ENCODE results near the gene HAL.

Gene HAL

GRCh38 chr12:96029826-96030225, 33.7 kb upstream of the HAL start:
- no peak for TF ChIP-seq GATA2 (IDR thresholded peaks at IDR 0.05; ENCODE audit: low read depth, low read length)
- no peak for TF ChIP-seq GATA3 (IDR thresholded peaks at IDR 0.05; ENCODE audit: low read depth, low read length)

- TF ChIP-seq GATA3 (IDR thresholded peaks at IDR 0.05; ENCODE audit: low read depth, low read length) (no peak), GATA2 (IDR thresholded peaks at IDR 0.05; ENCODE audit: low read depth, low read length) (no peak)
Measured at GRCh38 chr12:96028538-96028937, 32.4 kb upstream of the HAL start.

GRCh38 chr12:96026331-96026730, 30.2 kb upstream of the HAL start:
- TF ChIP-seq GATA3 (IDR thresholded peaks at IDR 0.05; ENCODE audit: low read depth, low read length): no peak
- no peak for TF ChIP-seq GATA2 (IDR thresholded peaks at IDR 0.05; ENCODE audit: low read depth, low read length)

GRCh38 chr12:96025518-96025917, 29.4 kb upstream of the HAL start:
- TF ChIP-seq GATA3 (IDR thresholded peaks at IDR 0.05; ENCODE audit: low read depth, low read length): no peak
- no peak for TF ChIP-seq GATA2 (IDR thresholded peaks at IDR 0.05; ENCODE audit: low read depth, low read length)

- TF ChIP-seq GATA2 (IDR thresholded peaks at IDR 0.05; ENCODE audit: low read depth, low read length) (no peak), GATA3 (IDR thresholded peaks at IDR 0.05; ENCODE audit: low read depth, low read length) (no peak)
Measured at GRCh38 chr12:96020314-96021003, 24.3 kb upstream of the HAL start.

- TF ChIP-seq GATA2 (IDR thresholded peaks at IDR 0.05; ENCODE audit: low read depth, low read length): no peak
- no peak for TF ChIP-seq GATA3 (IDR thresholded peaks at IDR 0.05; ENCODE audit: low read depth, low read length)
Measured at GRCh38 chr12:96015672-96016071, 19.5 kb upstream of the HAL start.

GRCh38 chr12:96014943-96015599, 18.9 kb upstream of the HAL start:
- TF ChIP-seq GATA3 (IDR thresholded peaks at IDR 0.05; ENCODE audit: low read depth, low read length) (no peak), GATA2 (IDR thresholded peaks at IDR 0.05; ENCODE audit: low read depth, low read length) (no peak)

GRCh38 chr12:96007729-96008128, 11.6 kb upstream of the HAL start:
- TF ChIP-seq GATA3 (IDR thresholded peaks at IDR 0.05; ENCODE audit: low read depth, low read length) (no peak), GATA2 (IDR thresholded peaks at IDR 0.05; ENCODE audit: low read depth, low read length) (no peak)

GRCh38 chr12:96006727-96007126, 10.6 kb upstream of the HAL start:
- no peak for TF ChIP-seq GATA2 (IDR thresholded peaks at IDR 0.05; ENCODE audit: low read depth, low read length)
- no peak for TF ChIP-seq GATA3 (IDR thresholded peaks at IDR 0.05; ENCODE audit: low read depth, low read length)

- TF ChIP-seq GATA3 (IDR thresholded peaks at IDR 0.05; ENCODE audit: low read depth, low read length) (no peak), GATA2 (IDR thresholded peaks at IDR 0.05; ENCODE audit: low read depth, low read length) (no peak)
Measured at GRCh38 chr12:96000858-96001257, 4.7 kb upstream of the HAL start.

GRCh38 chr12:95999484-95999883, 3.3 kb upstream of the HAL start:
- TF ChIP-seq GATA2 (IDR thresholded peaks at IDR 0.05; ENCODE audit: low read depth, low read length) (no peak), GATA3 (IDR thresholded peaks at IDR 0.05; ENCODE audit: low read depth, low read length) (no peak)

- TF ChIP-seq GATA3 (IDR thresholded peaks at IDR 0.05; ENCODE audit: low read depth, low read length) (no peak), GATA2 (IDR thresholded peaks at IDR 0.05; ENCODE audit: low read depth, low read length) (no peak)
Measured at GRCh38 chr12:95998611-95999286, 2.6 kb upstream of the HAL start.

- TF ChIP-seq GATA3 (IDR thresholded peaks at IDR 0.05; ENCODE audit: low read depth, low read length): no peak
- no peak for TF ChIP-seq GATA2 (IDR thresholded peaks at IDR 0.05; ENCODE audit: low read depth, low read length)
Measured at GRCh38 chr12:95997911-95998510, 1.9 kb upstream of the HAL start.

- TF ChIP-seq GATA2 (IDR thresholded peaks at IDR 0.05; ENCODE audit: low read depth, low read length) (no peak), GATA3 (IDR thresholded peaks at IDR 0.05; ENCODE audit: low read depth, low read length) (no peak)
Measured at GRCh38 chr12:95997276-95997675, 1.1 kb upstream of the HAL start.
